KMS-11 (cell line): ENCODE measurements around the gene PTTG1IP2.

ENCODE experiments used
- H2AFZ ChIP-seq: fragments of 200-600 bp; sonication (generic); 2 replicates; pipeline ENCODE4 v1.6.1; 2016; ENCODE audit warnings: antibody characterized with exemption, mixed run types, low read depth
- H3K27ac ChIP-seq: fragments of 200-600 bp; sonication (generic); 2 replicates; pipeline ENCODE4 v1.6.1; 2016; ENCODE audit warnings: mild to moderate bottlenecking, mixed run types
- H3K27me3 ChIP-seq: fragments of 200-600 bp; sonication (generic); 2 replicates; pipeline ENCODE4 v1.6.1; 2017; ENCODE audit warnings: mild to moderate bottlenecking, low read depth, mixed run types, moderate library complexity; ENCODE audit not compliant: insufficient read depth
- H3K36me3 ChIP-seq: fragments of 200-600 bp; sonication (generic); 2 replicates; pipeline ENCODE4 v1.6.1; 2017; ENCODE audit warnings: mild to moderate bottlenecking, mixed run types; ENCODE audit not compliant: insufficient read depth
- H3K4me1 ChIP-seq: fragments of 200-600 bp; sonication (generic); 2 replicates; pipeline ENCODE4 v1.6.1; 2016; ENCODE audit warnings: mild to moderate bottlenecking, low read depth, mixed run types; ENCODE audit not compliant: poor library complexity, severe bottlenecking
- H3K4me2 ChIP-seq: fragments of 200-600 bp; sonication (generic); 2 replicates; pipeline ENCODE4 v1.7.0; 2016; ENCODE audit warnings: mild to moderate bottlenecking, mixed run types
- H3K4me3 ChIP-seq: fragments of 200-600 bp; sonication (generic); IDR thresholded peaks from 2 replicates; pipeline ENCODE4 v1.6.1; 2017; ENCODE audit warnings: low read depth, low read length, mixed read lengths; ENCODE audit not compliant: insufficient read depth
- H3K79me2 ChIP-seq: fragments of 200-600 bp; sonication (generic); 2 replicates; pipeline ENCODE4 v1.6.1; 2016; ENCODE audit warnings: low read depth, mixed run types; ENCODE audit not compliant: insufficient read depth
- H3K9ac ChIP-seq: fragments of 200-600 bp; sonication (generic); 2 replicates; pipeline ENCODE4 v1.6.1; 2016; ENCODE audit warnings: mild to moderate bottlenecking, mixed run types
- H4K20me1 ChIP-seq: fragments of 200-600 bp; sonication (generic); 2 replicates; pipeline ENCODE4 v1.6.1; 2016; ENCODE audit warnings: mild to moderate bottlenecking, mixed run types; ENCODE audit not compliant: insufficient read depth
- CTCF ChIP-seq: fragments of 200-600 bp; sonication (generic); conservative IDR thresholded peaks from 2 replicates; pipeline ENCODE4 v1.6.1; 2017; ENCODE audit warnings: low read depth, mild to moderate bottlenecking, antibody characterized with exemption, low read length, moderate library complexity, mixed read lengths

PTTG1IP2 gene

GRCh38 chr7:90472805-90473540, 3.5 kb downstream of the PTTG1IP2 start:
- no peak overlapping the region for H3K27ac ChIP-seq

GRCh38 chr7:90473814-90474213, 4.4 kb downstream of the PTTG1IP2 start:
- H3K4me1 ChIP-seq: no peaks in the 10 kb centered on the region
- no peak overlapping the region for H3K27ac ChIP-seq
- no peak overlapping the region for H3K4me2 ChIP-seq
- H3K36me3 ChIP-seq: no peaks in the 10 kb centered on the region
- H4K20me1 ChIP-seq: no peaks in the 10 kb centered on the region
- H3K27me3 ChIP-seq: no peaks in the 10 kb centered on the region
- no peak overlapping the region for H3K9ac ChIP-seq
- H2AFZ ChIP-seq: no peak overlapping the region
- H3K4me3 ChIP-seq: no peak overlapping the region
- TF ChIP-seq CTCF: no peak
- H3K79me2 ChIP-seq: no peaks in the 10 kb centered on the region

More at GRCh38 chr7:90472805-90473540, 3.5 kb downstream of the PTTG1IP2 start:
- Histone ChIP-seq H3K79me2 (no peaks in the 10 kb centered on the region), H3K4me3 (no peak overlapping the region), H3K36me3 (no peaks in the 10 kb centered on the region), H4K20me1 (no peaks in the 10 kb centered on the region), H3K4me1 (no peaks in the 10 kb centered on the region), H3K9ac (no peak overlapping the region), H3K4me2 (no peak overlapping the region), H2AFZ (no peak overlapping the region), H3K27me3 (no peaks in the 10 kb centered on the region)
- TF ChIP-seq CTCF: no peak

GRCh38 chr7:90474284-90475210, 5.1 kb downstream of the PTTG1IP2 start:
- Histone ChIP-seq H3K4me2 (no peak overlapping the region), H3K9ac (no peak overlapping the region), H3K4me3 (no peak overlapping the region), H3K27me3 (no peaks in the 10 kb centered on the region), H3K27ac (no peak overlapping the region), H3K79me2 (no peaks in the 10 kb centered on the region), H3K36me3 (no peaks in the 10 kb centered on the region), H4K20me1 (no peaks in the 10 kb centered on the region), H2AFZ (no peak overlapping the region), H3K4me1 (no peaks in the 10 kb centered on the region)
- no peak for TF ChIP-seq CTCF

GRCh38 chr7:90483251-90483650, 13.8 kb downstream of the PTTG1IP2 start:
- no peak for TF ChIP-seq CTCF
- H3K27ac ChIP-seq: no peak overlapping the region
- H3K4me1 ChIP-seq: no peaks in the 10 kb centered on the region
- H4K20me1 ChIP-seq: no peaks in the 10 kb centered on the region
- H3K4me2 ChIP-seq: no peak overlapping the region
- no peak overlapping the region for H2AFZ ChIP-seq
- H3K36me3 ChIP-seq: no peaks in the 10 kb centered on the region; the same call in 1 of the 2 replicates
- no peaks in the 10 kb centered on the region for H3K27me3 ChIP-seq
- H3K79me2 ChIP-seq: no peaks in the 10 kb centered on the region
- no peak overlapping the region for H3K4me3 ChIP-seq
- no peak overlapping the region for H3K9ac ChIP-seq
